K562 (cell line): ENCODE results near the gene RINL. TPM values are rescaled to one million over a fixed set of nuclear protein-coding genes. Genes with fewer than 3 reads are reported as not detected.
"Not testable (repeated sequence)": the region's sequence is repeated elsewhere in the genome, so short reads cannot be mapped to it uniquely, and the experiment has no call there.

Experiments
- ATAC-seq: fragments of 200-7000 bp; cut with Tn5 transposase; 3 replicates; pipeline ENCODE4 v1.9.1; 2020; ENCODE audit warnings: moderate library complexity
- BruUV-seq: library from RNA; stranded (reverse); fragments of 400-500 nt; replicated peaks from 2 replicates; lab custom pipeline; 2021; lab: Mats Ljungman, UMichigan
- CTCF ChIA-PET: fragments of 300-600 bp; formaldehyde crosslinking; extraction: SDS; loops from one replicate; lab custom pipeline; 2021; ENCODE audit warnings: low intra/inter-chr PET ratio; lab: Yijun Ruan, JAX
- POLR2A ChIA-PET: fragments of 300-600, 350-650 bp; sonication (Branson Sonifier 250); formaldehyde crosslinking; extraction: SDS; loops from one replicate; lab custom pipeline; 2021; ENCODE audit warnings: antibody characterized with exemption, inconsistent platforms; lab: Yijun Ruan, JAX
- DNase-seq, 4 experiments: peaks; one replicate each; pipeline versions ENCODE4 v3.0.0 to v3.0.0-alpha.2; 2011 to 2018; ENCODE audit warnings: low spot score in 3 of 4, mixed read lengths in 3 of 4; ENCODE audit errors: extremely low read depth in 1 of 4
- FAIRE-seq: peaks from 2 replicates; lab custom pipeline; 2011; peaks lifted over from hg19 to GRCh38; lab: Jason Lieb, UNC
- H2AFZ ChIP-seq: 2 replicates; pipeline ENCODE4 v1.6.0; 2011; ENCODE audit warnings: low read depth, low read length, control low read depth, inconsistent platforms
- H3K27ac ChIP-seq: fragments of 200-600 bp; 3 replicates; pipeline ENCODE4 v1.8.0; 2011; ENCODE audit warnings: low read depth, mild to moderate bottlenecking, control low read depth, inconsistent platforms, low read length, moderate library complexity, mixed read lengths; ENCODE audit errors: extremely low read depth
- H3K27me3 ChIP-seq, 2 experiments: fragments of 300-600 bp in 1 of 2; 2 replicates in 1 of 2; 3 replicates in 1 of 2; pipeline versions ENCODE4 v1.6.0 to v1.8.0; 2011; ENCODE audit warnings: inconsistent platforms in 2 of 2, low read length in 2 of 2, mild to moderate bottlenecking in 1 of 2, mixed read lengths in 1 of 2, moderate library complexity in 1 of 2; ENCODE audit not compliant: control insufficient read depth in 2 of 2, insufficient read depth in 2 of 2
- H3K36me3 ChIP-seq: fragments of 300-600 bp; 3 replicates; pipeline ENCODE4 v1.8.0; 2011; ENCODE audit warnings: mild to moderate bottlenecking, low read length, inconsistent platforms; ENCODE audit not compliant: control insufficient read depth, insufficient read depth
- H3K4me1 ChIP-seq, 2 experiments: fragments of 200-600 bp in 1 of 2; replicated peaks in 1 of 2; 2 replicates in 1 of 2; 3 replicates in 1 of 2; pipeline versions ENCODE4 v1.5.1 to v1.8.0; 2011; ENCODE audit warnings: inconsistent platforms in 2 of 2, low read length in 2 of 2, mild to moderate bottlenecking in 1 of 2, mixed read lengths in 1 of 2, moderate library complexity in 1 of 2; ENCODE audit not compliant: control insufficient read depth in 2 of 2, insufficient read depth in 2 of 2
- H3K4me2 ChIP-seq: 2 replicates; pipeline ENCODE4 v1.6.1; 2011; ENCODE audit warnings: low read length, control low read depth, inconsistent platforms, mixed read lengths; ENCODE audit not compliant: insufficient read depth
- H3K4me3 ChIP-seq: fragments of 200-600 bp; sonication (generic), shearing (Covaris generic); 2 replicates; pipeline ENCODE4 v1.5.1; 2016; ENCODE audit warnings: control low read depth, inconsistent platforms
- H3K79me2 ChIP-seq: fragments of 200-600 bp; 3 replicates; pipeline ENCODE4 v1.8.0; 2011; ENCODE audit warnings: low read length, inconsistent platforms; ENCODE audit not compliant: control insufficient read depth, insufficient read depth
- H3K9ac ChIP-seq, 2 experiments: 2 replicates each; pipeline versions ENCODE4 v1.6.0 to v1.6.1; 2011; ENCODE audit warnings: low read depth in 2 of 2, low read length in 2 of 2, control low read depth in 1 of 2, inconsistent platforms in 1 of 2, mild to moderate bottlenecking in 1 of 2, mixed read lengths in 1 of 2; ENCODE audit not compliant: insufficient read depth in 1 of 2
- H3K9me1 ChIP-seq: one replicate; pipeline ENCODE4 v1.6.0; 2011; ENCODE audit warnings: inconsistent platforms, mild to moderate bottlenecking, low read length, moderate library complexity; ENCODE audit not compliant: control insufficient read depth, insufficient read depth
- H3K9me3 ChIP-seq: replicated peaks from 2 replicates; pipeline ENCODE4 v1.5.1; 2011; ENCODE audit warnings: low read depth, low read length, inconsistent platforms; ENCODE audit not compliant: control insufficient read depth, insufficient read depth
- H4K20me1 ChIP-seq: replicated peaks from 2 replicates; pipeline ENCODE4 v1.6.1; 2011; ENCODE audit warnings: low read length, inconsistent platforms, mixed read lengths; ENCODE audit not compliant: control insufficient read depth, insufficient read depth
- BCOR ChIP-seq: fragments of 450-650 bp; IDR thresholded peaks from 2 replicates; pipeline ENCODE4 v1.6.1; 2016
- CREB5 ChIP-seq: fragments of 250-450 bp; sonication (Bioruptor Pico); IDR thresholded peaks from 2 replicates; pipeline ENCODE4 v1.5.0; 2020; ENCODE audit warnings: mild to moderate bottlenecking
- ETV5 ChIP-seq: sonication (generic); formaldehyde crosslinking; IDR thresholded peaks from 2 replicates; pipeline ENCODE4 v1.4.0; 2020; ENCODE audit warnings: low read depth, mild to moderate bottlenecking, missing genetic modification reagents
- KDM1A ChIP-seq, 2 experiments: fragments of 450-650 bp; IDR thresholded peaks; 2 replicates each; pipeline ENCODE4 v1.6.1; 2016; ENCODE audit warnings: mild to moderate bottlenecking in 2 of 2
- RBM25 ChIP-seq: fragments of 200-400 bp; formaldehyde crosslinking; IDR thresholded peaks from 2 replicates; pipeline ENCODE4 v1.6.1; 2018; ENCODE audit warnings: low read length, low read depth, moderate library complexity; ENCODE audit not compliant: severe bottlenecking
- RCOR1 ChIP-seq, 2 experiments: IDR thresholded peaks; 2 replicates each; pipeline ENCODE4 v1.6.1; 2012; ENCODE audit warnings: low read depth in 2 of 2, low read length in 2 of 2, borderline replicate concordance in 1 of 2, improper control_type of control experiment in 1 of 2
- ZNF121 ChIP-seq: sonication (generic); formaldehyde crosslinking; conservative IDR thresholded peaks from 2 replicates; pipeline ENCODE4 v1.8.0; 2022; ENCODE audit warnings: missing genetic modification reagents
- WGBS: fragments of 100-300 bp; shearing (Covaris generic); methylation state at CpG from one replicate; pipeline ENCODE4 v1.1.6; 2016; ENCODE audit warnings: low coverage, mixed read lengths; ENCODE audit not compliant: insufficient coverage; ENCODE audit errors: missing lambda C conversion rate; 5-methylcytosine and 5-hydroxymethylcytosine counted together
- in situ Hi-C: fragments of 300-500 bp; cut with MboI; formaldehyde crosslinking; loops from 4 replicates; pipeline ENCODE4 v1.15.0; 2018; ENCODE audit warnings: inconsistent platforms, mixed read lengths
- intact Hi-C: fragments of 100-400 bp; cut with micrococcal nuclease; formaldehyde crosslinking; loops from 2 replicates; pipeline ENCODE4 v1.14.2; 2022
- polyA plus RNA-seq, 8 experiments: library from polyadenylated mRNA; depleted of rRNA in 4 of 8; stranded (reverse) in 5 of 8; unstranded in 3 of 8; fragments of >200 nt; fragmentation: Nextera tagmentation in 2 of 8; fragmentation: Illumina TruSeq in 1 of 8; extraction: Ambion mirVana in 2 of 8; extraction: Trizol in 1 of 8; gene quantifications; 2 replicates each; pipeline versions ENCODE4 v1.2.1 to v1.2.3, GENCODE V29; 2011 to 2014; ENCODE audit warnings: inconsistent platforms in 1 of 8, missing spikeins in 1 of 8
- total RNA-seq, 7 experiments: library from RNA; depleted of rRNA in 6 of 7; stranded (reverse); fragments of >200 nt in 6 of 7; fragmentation: Illumina TruSeq in 2 of 7; extraction: Trizol in 2 of 7; gene quantifications; 2 replicates each; pipeline versions ENCODE4 v1.2.1 to v1.2.3, GENCODE V29; 2011 to 2021; ENCODE audit warnings: low replicate concordance in 1 of 7
- TF ChIP-seq, protein P1 (sequence below): fragments of 250-450 bp; sonication (Bioruptor Pico); IDR thresholded peaks from 2 replicates; pipeline ENCODE4 v1.4.0; 2020

RINL gene
- total and polyA plus RNA-seq, 9 of the 15 experiments (the other 6 are each of a cell fraction or from before 2014, with no cell fraction given) = 0.82 to 10.9 (median 4.9) TPM

GRCh38 chr19:38888876-38889275 lies 10.8 kb upstream of the RINL start (continued):
- TF ChIP-seq, protein P1, sequence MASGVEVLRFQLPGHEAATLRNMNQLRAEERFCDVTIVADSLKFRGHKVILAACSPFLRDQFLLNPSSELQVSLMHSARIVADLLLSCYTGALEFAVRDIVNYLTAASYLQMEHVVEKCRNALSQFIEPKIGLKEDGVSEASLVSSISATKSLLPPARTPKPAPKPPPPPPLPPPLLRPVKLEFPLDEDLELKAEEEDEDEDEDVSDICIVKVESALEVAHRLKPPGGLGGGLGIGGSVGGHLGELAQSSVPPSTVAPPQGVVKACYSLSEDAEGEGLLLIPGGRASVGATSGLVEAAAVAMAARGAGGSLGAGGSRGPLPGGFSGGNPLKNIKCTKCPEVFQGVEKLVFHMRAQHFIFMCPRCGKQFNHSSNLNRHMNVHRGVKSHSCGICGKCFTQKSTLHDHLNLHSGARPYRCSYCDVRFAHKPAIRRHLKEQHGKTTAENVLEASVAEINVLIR (CRISPR knock-in tag) = no peak
- TF ChIP-seq RBM25 (no peak), CREB5 (CRISPR knock-in tag) (no peak), ETV5 (CRISPR knock-in tag) (no peak)

- H3K27ac ChIP-seq, H3K9me1 ChIP-seq, BruUV-seq, H3K9me3 ChIP-seq, H3K9ac ChIP-seq, H3K4me2 ChIP-seq, H3K4me3 ChIP-seq, intact Hi-C loops, H2AFZ ChIP-seq, in situ Hi-C loops, H3K79me2 ChIP-seq, DNase-seq, CTCF ChIA-PET, ATAC-seq, H4K20me1 ChIP-seq, FAIRE-seq, H3K27me3 ChIP-seq: not testable (repeated sequence)
- WGBS = 92% methylated on average over 3 of the region's 3 CpGs
- Histone ChIP-seq H3K4me1 (peaks cover 18 to 48% of the 10 kb centered on the region in 2 experiments; a peak in 4 of 5 replicates), H3K36me3 (peaks cover 22% of the 10 kb centered on the region; the same call in 2 of the 3 replicates)
- TF ChIP-seq BCOR (peak; percentile 66; the same call in 1 of the 2 replicates), KDM1A (IDR thresholded peaks at IDR 0.05) (peak in 1 of 2 experiments; percentile 36; a peak in 1 of 4 replicates), RBM25 (peak; percentile 52), ZNF121 (peak; percentile 98), RCOR1 (IDR thresholded peaks at IDR 0.05; ENCODE audit: borderline replicate concordance in 1 of 2, low read depth in 2 of 2, low read length in 2 of 2) (0 out of 4 replicates have a peak, but pooled peaks of 1 of the 2 experiments have one; percentile 9)
- POLR2A ChIA-PET = interaction anchor here (0.7 kb wide), 1 partner anchor 156 kb away, joined by 3 read pairs; no protein-coding TSS in a partner anchor
Measured at GRCh38 chr19:38884691-38885090, 6.6 kb upstream of the RINL start.
